ENCODE data around the gene NENF.
"Not testable (repeated sequence)": the region's sequence is repeated elsewhere in the genome, so short reads cannot be mapped to it uniquely, and the experiment has no call there.

The NENF gene

GRCh38 chr1:212459656-212460055, 26.9 kb downstream of the NENF start:
- DNase-seq (ENCODE audit: low read depth, low spot score): no peak

- no peak for DNase-seq (ENCODE audit: low read depth, low spot score)
Measured at GRCh38 chr1:212460376-212460775, 27.7 kb downstream of the NENF start.

DNA sequence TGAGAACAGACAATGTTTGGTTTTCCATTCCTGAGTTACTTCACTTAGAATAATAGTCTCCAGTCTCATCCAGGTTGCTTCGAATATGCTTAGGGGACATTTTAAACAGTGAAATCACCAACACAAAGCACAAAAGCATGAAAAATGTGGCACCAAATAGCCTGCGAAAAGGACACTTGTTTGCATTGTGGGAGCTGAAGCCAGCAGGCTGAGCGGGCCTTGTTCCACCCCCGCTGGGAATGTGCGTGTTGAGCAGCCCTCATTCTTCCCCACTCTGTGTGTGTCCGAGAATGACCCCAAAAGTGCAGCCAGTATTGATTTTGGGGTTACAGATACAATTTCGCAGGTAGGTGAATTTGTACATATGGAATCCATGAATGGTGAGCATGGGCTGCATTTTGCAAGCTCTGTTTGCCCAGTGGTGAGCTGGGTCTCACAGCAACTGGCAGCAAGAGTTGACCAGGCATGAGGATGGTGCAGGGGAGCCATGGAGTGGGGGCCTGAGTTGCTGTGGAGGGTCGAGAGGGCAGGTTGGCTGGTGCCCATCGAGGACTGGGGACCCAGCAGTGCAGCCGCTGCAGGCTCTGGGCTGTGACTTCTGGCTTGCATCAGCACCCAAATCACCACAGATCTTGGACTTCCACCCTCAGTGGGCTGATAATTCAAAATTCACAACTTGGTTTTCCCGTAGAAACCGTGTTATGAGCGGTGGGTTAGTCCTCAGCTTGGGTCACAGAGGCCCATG, 29.4 kb downstream of the NENF start:
- no peak for DNase-seq (ENCODE audit: low read depth, low spot score)

DNA sequence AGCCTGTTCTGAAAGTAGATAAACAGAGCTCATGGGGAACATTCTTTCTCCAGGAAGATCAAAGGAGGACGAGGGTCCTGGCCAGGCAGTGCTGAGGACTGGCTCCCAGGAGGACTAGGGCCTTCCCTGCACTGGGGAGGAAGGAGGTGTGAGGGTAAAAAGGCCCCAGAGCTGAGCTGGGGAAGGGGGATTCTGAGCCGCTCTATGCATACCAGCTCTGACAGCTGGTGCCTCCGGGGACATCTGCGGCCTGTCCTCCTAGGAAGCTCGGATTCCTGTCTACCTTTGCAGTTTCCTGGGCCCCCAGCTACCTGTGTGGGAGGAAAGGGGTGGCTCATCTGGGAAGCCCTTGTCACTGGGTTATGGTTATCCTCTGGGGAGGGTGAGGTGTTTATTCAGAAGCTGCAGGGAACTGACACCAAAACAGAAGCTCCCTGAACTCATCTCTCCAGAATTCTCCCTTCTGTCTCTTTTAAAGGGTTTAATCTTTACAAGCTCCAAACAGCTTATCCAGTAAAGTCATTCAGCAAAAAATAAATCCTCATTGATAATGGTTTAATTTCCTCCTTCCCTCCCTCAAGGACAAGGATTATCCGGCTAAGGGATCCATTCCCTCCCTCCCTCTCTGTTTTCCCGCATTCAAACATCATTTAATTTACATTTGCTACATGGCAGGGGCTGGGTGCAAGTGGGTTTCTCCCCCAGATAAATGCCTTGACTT, 31.0 kb downstream of the NENF start:
- no peak for DNase-seq (ENCODE audit: low read depth, low spot score)

DNA sequence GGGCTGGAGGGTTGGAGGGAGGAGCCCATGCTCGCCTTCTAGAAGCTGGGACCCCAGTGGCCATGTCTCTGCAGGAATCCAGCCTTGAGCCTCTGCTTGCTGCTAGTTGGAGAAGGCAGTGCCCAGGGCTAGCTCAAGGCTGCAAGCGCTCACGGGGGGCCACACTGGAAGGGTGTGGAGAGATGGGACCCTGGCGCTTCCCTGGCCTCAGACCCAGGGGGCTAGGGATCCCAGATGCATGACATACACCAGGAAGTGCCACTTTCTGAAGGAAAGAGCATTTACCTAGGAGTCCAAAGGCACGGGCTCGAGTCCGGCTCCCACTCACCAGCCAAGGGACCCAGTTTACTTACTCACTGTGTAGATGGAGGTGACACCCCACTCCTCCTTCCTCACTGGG, 32.6 kb downstream of the NENF start:
- no peak for DNase-seq (ENCODE audit: low read depth, low spot score)

DNA sequence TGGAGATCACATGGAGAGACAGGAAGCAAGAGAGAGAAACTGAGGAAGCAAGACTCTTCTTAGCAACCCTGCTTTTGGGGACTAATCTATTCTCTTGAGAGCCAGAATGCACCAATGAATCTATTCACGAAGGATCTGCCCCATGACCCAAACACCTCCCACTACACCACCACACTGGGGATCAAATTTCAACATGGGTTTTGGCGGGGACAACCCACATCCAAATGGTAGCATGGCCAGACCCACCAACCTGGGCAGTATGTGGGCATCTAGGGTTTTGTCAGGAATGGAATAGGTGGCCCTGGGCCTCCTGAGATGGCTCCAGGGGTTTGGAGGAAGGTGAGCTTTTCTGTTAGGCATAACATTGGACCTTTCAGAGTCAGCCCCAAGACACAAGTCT, 33.7 kb downstream of the NENF start:
- DNase-seq (ENCODE audit: low read depth, low spot score): no peak

GRCh38 chr1:212466898-212467650, 34.4 kb downstream of the NENF start:
- DNase-seq (ENCODE audit: low read depth, low spot score): no peak

- DNase-seq (ENCODE audit: low read depth, low spot score): no peak
Measured at GRCh38 chr1:212467843-212468482, 35.2 kb downstream of the NENF start.

GRCh38 chr1:212470059-212470458, 37.3 kb downstream of the NENF start:
- no peak for DNase-seq (ENCODE audit: low read depth, low spot score)

DNA sequence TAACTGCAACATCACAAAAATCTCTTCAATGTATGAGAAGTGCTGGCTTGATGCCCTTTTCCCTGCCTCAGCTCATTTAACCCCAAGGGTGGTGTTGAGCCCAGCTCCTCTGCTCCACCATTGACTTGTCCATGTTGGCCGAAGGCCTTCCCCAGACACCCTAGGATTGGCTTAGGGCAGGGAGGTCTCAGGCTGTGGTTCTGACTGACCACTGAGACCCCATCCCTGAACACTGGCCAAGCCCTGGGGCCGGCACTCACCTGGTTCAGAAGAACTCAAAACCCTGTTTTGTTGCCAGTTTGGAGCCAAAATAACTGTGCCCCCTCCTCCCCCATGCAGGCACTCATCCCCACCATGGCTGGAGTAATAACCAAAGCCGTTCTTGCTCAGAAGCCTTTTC, 38.6 kb downstream of the NENF start:
- DNase-seq (ENCODE audit: low read depth, low spot score): no peak

DNA sequence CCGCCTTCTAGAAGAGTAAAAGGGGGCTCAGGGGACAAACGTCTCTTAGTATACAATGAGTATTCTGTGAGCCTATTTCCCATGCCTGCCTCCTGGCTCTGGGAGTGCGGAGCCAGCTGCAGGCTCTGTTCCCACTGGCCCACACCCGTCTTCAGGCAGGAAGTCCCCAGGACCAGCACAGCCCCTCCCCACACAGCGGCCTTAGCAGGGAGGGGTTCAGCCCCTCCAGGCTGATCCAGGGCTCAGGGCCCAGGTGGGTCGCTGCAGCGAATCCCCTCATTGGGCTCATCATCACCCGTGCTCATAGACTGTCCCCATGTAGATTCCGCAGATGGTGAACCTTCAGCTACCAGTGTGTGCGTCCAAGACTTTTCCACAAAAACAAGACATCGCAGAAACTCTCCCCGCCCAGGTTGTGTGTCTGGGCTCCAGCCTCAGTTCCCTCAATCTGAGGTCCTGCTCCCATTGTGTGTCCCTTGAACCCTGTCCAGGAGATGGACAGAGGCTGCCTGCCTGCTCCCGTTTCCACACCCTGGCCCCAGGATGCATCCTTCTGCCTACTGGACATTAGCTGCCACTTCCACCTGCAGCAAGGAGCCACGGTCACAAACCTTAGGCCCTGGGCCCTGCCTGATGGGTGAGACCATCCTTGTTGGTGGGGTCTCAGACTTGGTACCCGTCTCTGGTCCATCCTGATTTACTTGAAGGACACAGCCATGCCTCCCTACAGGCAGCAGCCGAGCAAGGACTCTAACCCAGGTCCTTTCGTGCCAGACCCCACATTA, 39.4 kb downstream of the NENF start:
- no peak for DNase-seq (ENCODE audit: low read depth, low spot score)

DNA sequence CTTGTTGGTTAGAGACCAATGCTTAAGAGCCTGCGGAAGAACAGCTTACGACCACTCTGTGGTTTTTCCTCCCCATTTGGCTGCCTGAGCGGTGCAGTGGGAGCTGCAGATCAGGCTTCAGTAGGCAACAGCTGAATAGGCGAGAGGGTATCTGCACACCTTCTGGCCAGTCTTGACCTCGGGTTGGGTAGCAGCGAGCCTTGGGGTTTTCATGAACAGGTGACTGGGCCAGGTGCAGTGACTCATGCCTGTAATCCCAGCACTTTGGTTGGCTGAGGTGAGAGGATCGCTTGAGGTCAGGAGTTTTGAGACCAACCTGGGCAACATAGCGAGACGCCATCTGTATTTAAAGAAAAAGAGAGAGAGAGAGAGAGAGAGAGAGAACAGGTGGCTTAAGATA, 41.0 kb downstream of the NENF start:
- no peak for DNase-seq (ENCODE audit: low read depth, low spot score)

DNA sequence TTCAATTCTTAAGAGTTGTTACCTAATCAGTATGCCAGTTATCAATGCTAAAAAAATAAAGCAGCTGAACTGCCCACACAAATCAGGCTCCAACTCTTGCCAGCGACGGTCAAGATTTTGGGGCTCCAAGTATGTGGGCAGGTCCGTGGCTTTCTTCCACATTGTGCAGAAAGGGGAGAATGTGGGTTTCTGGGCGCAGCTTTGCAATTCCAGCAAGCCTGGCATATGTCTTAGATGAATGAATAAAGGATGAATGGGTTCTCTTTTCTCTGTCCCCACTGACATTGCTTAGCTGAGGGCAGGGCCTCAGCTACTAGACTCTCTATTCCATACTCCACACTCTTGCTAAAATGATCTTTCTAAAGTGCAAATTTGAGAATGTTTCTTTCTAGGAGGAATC, 42.4 kb downstream of the NENF start:
- DNase-seq (ENCODE audit: low read depth, low spot score): no peak

- not testable (repeated sequence) for DNase-seq (ENCODE audit: low read depth, low spot score)
Measured at GRCh38 chr1:212475831-212476230, 43.1 kb downstream of the NENF start.

DNA sequence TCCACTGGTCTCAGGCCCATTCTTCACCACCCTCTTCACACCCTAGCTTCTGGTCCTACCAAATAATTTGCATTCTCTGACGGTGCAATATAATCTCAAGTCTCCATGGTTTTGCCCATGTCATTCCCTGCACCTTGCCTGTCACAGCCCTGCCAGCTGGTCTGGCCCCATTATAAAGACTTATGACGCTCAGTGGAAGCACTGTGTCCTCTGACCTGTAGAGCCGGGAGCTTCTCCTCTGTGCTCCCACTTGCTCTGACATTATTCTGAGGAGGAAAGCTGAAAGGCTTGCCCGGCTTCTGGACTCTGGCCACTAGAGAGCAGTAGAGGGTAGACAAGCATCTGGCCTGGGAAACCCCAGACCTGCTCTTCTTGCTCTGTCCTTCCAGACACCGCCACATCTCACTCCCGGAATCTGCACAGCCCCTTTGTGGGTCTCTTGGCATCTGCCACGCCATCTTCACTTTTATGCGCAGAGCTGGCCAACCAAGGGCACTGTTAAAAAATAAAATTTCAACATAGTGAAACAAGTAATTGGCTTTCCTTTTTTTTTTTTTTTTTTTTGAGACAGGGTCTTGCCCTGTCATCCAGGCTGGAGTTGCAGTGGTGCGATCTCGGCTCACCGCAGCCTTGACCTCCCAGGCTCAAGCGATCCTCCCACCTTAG, 44.4 kb downstream of the NENF start:
- DNase-seq (ENCODE audit: low read depth, low spot score): peak; percentile 70

DNA sequence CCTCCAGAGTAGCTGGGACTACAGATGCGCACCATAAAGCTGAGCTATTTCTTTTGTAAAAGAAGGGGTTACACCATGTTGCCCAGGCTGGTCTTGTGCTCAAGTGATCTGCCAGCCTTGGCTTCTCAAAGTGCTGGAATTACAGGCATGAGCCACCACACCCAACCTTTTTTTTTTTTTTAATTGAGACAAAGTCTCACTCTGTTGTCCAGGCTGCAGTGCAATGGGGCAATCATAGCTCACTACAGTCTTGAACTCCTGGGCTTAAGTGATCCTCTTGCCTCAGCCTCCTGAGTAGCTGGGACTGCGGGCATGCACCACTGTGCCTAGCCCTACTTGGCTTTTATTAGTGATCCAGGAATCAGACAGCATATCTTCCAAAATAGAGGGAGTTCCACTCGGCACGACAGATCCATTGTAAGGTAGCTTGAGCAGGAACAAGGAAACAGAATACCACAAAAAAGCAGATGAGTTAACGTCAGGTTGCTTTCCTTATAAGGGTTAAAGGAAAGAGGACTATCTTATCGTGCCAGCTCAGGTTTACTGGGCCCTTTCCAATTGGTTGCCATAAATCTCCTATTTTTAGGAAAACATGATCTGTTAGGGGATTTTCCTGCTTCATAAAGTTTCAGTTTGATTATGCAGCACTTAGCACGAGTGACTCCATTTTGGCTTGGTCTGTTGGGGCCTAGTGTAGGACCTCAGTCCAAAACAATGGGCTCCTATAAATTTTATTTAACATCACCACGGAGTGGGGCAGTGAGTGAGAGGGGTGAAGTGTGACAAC, 45.2 kb downstream of the NENF start:
- no peak for DNase-seq (ENCODE audit: low read depth, low spot score)

- DNase-seq (ENCODE audit: low read depth, low spot score): no peak
Measured at GRCh38 chr1:212478467-212479025, 45.8 kb downstream of the NENF start.

DNA sequence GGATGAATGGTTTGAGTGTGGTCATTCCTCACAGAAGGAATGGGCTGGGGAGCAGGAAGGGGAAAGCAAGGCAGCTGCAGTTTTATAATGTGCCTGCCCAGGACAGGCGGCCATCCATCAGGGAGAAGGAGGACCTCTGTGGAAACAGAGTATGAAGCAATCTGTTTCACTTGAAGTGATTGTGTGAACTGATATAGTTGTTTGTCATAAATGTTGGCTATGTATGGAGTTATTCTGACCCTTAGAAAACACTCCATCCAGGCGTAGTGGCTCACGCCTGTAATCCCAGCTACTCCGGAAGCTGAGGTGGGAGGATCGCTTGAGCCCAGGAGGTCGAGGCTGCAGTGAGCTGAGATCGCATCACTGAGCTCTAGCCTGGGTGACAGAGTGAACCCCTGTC, 46.5 kb downstream of the NENF start:
- no peak for DNase-seq (ENCODE audit: low read depth, low spot score)

DNA sequence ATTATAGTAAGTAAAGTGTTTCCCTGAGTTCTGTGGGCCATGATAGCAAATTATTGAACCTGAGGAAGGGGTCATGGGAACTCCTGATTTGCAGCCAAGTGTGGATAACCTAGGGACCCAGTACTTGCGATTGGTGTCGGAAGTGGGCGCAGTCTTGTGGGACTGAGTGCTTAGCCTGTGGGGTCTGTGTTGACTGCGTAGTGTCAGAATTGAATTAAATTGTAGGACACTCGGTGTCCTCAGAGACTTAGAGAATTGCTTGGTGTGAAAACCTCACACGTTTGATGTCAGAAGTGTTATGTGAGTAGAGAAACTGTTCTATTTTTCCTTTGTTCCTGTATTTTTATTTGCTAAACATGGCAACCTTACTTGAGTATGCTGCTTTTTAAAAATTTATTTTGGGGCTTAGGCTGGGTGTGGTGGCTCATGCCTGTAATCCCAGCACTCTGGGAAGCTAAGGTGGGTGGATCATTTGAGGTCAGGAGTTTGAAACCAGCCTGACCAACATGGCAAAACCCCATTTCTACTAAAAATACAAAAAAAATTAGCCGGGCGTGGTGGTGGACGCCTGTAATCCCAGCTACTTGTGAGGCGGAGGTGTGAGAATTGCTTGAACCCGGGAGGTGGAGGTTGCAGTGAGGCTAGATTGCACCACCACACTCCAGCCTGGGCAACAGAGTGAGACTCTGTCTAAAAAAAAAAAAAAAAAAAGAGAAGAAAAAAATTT, 48.2 kb downstream of the NENF start:
- DNase-seq (ENCODE audit: low read depth, low spot score): not testable (repeated sequence)
